OCI-LY1 (cell line): ENCODE results near the gene DUSP16.

Experiments
- H2AFZ ChIP-seq: fragments of 200-600 bp; sonication (generic), shearing (Covaris generic); 2 replicates; pipeline ENCODE4 v1.6.0; 2014; ENCODE audit warnings: antibody characterized with exemption, mild to moderate bottlenecking, low read length
- H3F3A ChIP-seq: fragments of 200-600 bp; sonication (generic), shearing (Covaris generic); 2 replicates; pipeline ENCODE4 v1.6.0; 2014; ENCODE audit warnings: mild to moderate bottlenecking, antibody characterized with exemption, low read length, moderate library complexity; ENCODE audit not compliant: insufficient read depth
- H3K27ac ChIP-seq: fragments of 200-600 bp; sonication (generic); 2 replicates; pipeline ENCODE4 v1.5.1; 2014; ENCODE audit warnings: low read length, mixed run types, mild to moderate bottlenecking, low read depth; ENCODE audit not compliant: poor library complexity, severe bottlenecking
- H3K27me3 ChIP-seq: fragments of 200-600 bp; sonication (generic); 2 replicates; pipeline ENCODE4 v1.6.0; 2014; ENCODE audit warnings: antibody characterized with exemption, mild to moderate bottlenecking, low read length, moderate library complexity; ENCODE audit not compliant: insufficient read depth
- H3K36me3 ChIP-seq: fragments of 200-600 bp; sonication (generic); 2 replicates; pipeline ENCODE4 v1.6.1; 2014; ENCODE audit warnings: mild to moderate bottlenecking, antibody characterized with exemption, low read length, moderate library complexity, mixed read lengths; ENCODE audit not compliant: insufficient read depth
- H3K4me1 ChIP-seq: fragments of 200-600 bp; sonication (generic); 2 replicates; pipeline ENCODE4 v1.5.1; 2014; ENCODE audit warnings: mild to moderate bottlenecking, low read length, moderate library complexity; ENCODE audit not compliant: insufficient read depth, severe bottlenecking
- H3K4me2 ChIP-seq: fragments of 200-600 bp; sonication (generic), shearing (Covaris generic); 2 replicates; pipeline ENCODE4 v1.6.1; 2014; ENCODE audit warnings: low read length
- H3K4me3 ChIP-seq: fragments of 200-600 bp; sonication (generic); 2 replicates; pipeline ENCODE4 v1.5.1; 2014; ENCODE audit warnings: low read length, low read depth, mild to moderate bottlenecking, mixed read lengths; ENCODE audit not compliant: poor library complexity, severe bottlenecking
- H3K79me2 ChIP-seq: fragments of 200-600 bp; shearing (Covaris generic); 2 replicates; pipeline ENCODE4 v1.6.1; 2016; ENCODE audit warnings: mixed run types, low read length, mixed read lengths; ENCODE audit not compliant: insufficient read depth
- H3K9ac ChIP-seq: fragments of 200-600 bp; sonication (generic), shearing (Covaris generic); 2 replicates; pipeline ENCODE4 v1.6.1; 2014; ENCODE audit warnings: mild to moderate bottlenecking, low read length, mixed read lengths
- H3K9me2 ChIP-seq: fragments of 200-600 bp; sonication (generic), shearing (Covaris generic); 2 replicates; pipeline ENCODE4 v1.6.1; 2014; ENCODE audit warnings: low read depth, mild to moderate bottlenecking, low read length, mixed read lengths
- H3K9me3 ChIP-seq: fragments of 200-600 bp; shearing (Covaris generic); 2 replicates; pipeline ENCODE4 v1.6.1; 2014; ENCODE audit warnings: low read length, mixed read lengths
- H4K20me1 ChIP-seq: fragments of 200-600 bp; sonication (generic), shearing (Covaris generic); 2 replicates; pipeline ENCODE4 v1.6.0; 2016; ENCODE audit warnings: mild to moderate bottlenecking, low read length; ENCODE audit not compliant: insufficient read depth
- EZH2 ChIP-seq: fragments of 200-600 bp; sonication (generic), shearing (Covaris generic); IDR thresholded peaks from 2 replicates; pipeline ENCODE4 v1.8.0; 2017; ENCODE audit warnings: borderline replicate concordance, mixed run types, mild to moderate bottlenecking, antibody characterized with exemption, low read length, moderate library complexity, mixed read lengths
- TF ChIP-seq, protein P1 (sequence below): fragments of 200-600 bp; sonication (generic), shearing (Covaris generic); IDR thresholded peaks from 2 replicates; pipeline ENCODE4 v1.5.1; 2017; ENCODE audit warnings: mild to moderate bottlenecking, antibody characterized with exemption, low read length, moderate library complexity, mixed read lengths

The DUSP16 gene

DNA sequence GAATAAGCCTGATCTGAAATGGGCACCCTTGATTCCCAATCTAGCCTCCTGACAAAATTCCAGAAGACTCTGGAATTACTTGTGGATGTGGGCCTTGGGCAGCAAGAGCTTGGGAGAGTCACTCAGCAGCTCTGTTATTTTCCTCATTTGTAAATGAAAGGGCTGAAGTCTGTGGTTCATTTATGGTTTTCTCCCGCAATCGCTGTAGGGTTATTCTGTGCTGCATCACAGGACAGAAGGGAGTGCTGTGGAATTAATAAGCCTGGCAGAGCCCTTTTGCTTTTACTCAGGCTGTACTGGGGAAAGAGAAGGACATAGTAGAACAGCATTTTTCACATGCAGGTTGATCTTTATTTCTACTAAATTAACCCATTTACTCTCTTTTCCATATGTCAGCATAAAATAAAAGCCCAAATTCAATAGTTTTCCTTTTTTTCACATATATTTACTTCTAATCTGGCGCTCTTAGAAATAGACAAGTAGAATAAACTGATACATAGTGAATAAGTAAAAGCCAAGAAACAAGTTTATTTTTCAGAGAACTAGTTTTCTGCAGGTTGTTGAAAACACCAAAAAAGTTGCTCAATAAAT, 49.2 kb downstream of the DUSP16 start:
- no peak overlapping the region for H3K9ac ChIP-seq
- no peaks in the 10 kb centered on the region for H3K79me2 ChIP-seq
- no peaks in the 10 kb centered on the region for H3K4me1 ChIP-seq
- H3K4me3 ChIP-seq = no peak overlapping the region
- H4K20me1 ChIP-seq = no peaks in the 10 kb centered on the region
- H3K27ac ChIP-seq = no peak overlapping the region
- H3K9me2 ChIP-seq = no peaks in the 10 kb centered on the region
- no peaks in the 10 kb centered on the region for H3F3A ChIP-seq
- H3K36me3 ChIP-seq = no peaks in the 10 kb centered on the region
- no peaks in the 10 kb centered on the region for H3K27me3 ChIP-seq
- TF ChIP-seq EZH2 = no peak
- TF ChIP-seq, protein P1, sequence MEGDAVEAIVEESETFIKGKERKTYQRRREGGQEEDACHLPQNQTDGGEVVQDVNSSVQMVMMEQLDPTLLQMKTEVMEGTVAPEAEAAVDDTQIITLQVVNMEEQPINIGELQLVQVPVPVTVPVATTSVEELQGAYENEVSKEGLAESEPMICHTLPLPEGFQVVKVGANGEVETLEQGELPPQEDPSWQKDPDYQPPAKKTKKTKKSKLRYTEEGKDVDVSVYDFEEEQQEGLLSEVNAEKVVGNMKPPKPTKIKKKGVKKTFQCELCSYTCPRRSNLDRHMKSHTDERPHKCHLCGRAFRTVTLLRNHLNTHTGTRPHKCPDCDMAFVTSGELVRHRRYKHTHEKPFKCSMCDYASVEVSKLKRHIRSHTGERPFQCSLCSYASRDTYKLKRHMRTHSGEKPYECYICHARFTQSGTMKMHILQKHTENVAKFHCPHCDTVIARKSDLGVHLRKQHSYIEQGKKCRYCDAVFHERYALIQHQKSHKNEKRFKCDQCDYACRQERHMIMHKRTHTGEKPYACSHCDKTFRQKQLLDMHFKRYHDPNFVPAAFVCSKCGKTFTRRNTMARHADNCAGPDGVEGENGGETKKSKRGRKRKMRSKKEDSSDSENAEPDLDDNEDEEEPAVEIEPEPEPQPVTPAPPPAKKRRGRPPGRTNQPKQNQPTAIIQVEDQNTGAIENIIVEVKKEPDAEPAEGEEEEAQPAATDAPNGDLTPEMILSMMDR = no peak
- H3K9me3 ChIP-seq = no peaks in the 10 kb centered on the region
- H2AFZ ChIP-seq = no peak overlapping the region
- H3K4me2 ChIP-seq = no peak overlapping the region

DNA sequence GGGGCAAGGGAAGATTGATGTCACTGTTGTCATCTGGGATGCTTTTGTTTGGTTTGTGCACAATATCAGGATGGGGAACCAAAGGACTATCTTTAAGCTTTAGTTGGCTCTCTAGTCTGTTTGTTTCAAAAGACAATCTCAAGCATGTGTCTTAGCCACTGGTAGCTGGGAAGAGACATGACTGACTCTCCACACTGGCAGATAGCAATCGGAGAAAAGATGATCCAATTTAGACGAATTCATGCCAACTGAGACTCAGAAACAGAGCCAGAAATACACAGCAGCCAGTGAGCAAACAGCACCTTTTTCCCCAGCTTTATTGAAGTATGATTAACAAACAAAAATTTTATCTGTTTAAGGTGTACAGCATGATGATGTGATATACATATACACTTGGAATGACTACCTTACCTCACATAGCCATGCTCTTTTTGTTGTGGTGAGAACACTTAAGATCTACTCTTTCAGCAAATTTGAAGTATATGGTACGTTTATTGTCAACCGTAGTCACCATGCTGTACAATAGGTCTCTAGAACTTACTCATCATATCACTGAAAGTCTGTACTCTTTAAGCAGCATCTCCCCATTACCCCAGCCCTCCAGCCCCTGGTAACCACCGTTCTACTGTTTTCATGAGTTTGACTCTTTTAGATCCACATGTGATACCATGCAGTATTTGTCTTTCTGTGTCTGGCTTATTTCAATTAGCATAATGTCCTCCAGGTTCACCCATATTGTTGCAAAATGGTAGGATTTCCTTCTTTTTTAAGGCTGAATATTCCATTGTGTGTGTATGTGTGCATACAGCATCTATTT, 50.6 kb downstream of the DUSP16 start:
- no peaks in the 10 kb centered on the region for H3K9me2 ChIP-seq
- H3K36me3 ChIP-seq = no peaks in the 10 kb centered on the region
- no peak overlapping the region for H3K4me2 ChIP-seq
- no peaks in the 10 kb centered on the region for H4K20me1 ChIP-seq
- no peaks in the 10 kb centered on the region for H3F3A ChIP-seq
- no peak overlapping the region for H3K27ac ChIP-seq
- H3K9me3 ChIP-seq = no peaks in the 10 kb centered on the region
- no peak overlapping the region for H3K9ac ChIP-seq
- H2AFZ ChIP-seq = no peak overlapping the region
- no peaks in the 10 kb centered on the region for H3K4me1 ChIP-seq
- no peaks in the 10 kb centered on the region for H3K27me3 ChIP-seq
- TF ChIP-seq EZH2 = no peak
- TF ChIP-seq, protein P1 = no peak
- H3K79me2 ChIP-seq = no peaks in the 10 kb centered on the region
- no peak overlapping the region for H3K4me3 ChIP-seq

DNA sequence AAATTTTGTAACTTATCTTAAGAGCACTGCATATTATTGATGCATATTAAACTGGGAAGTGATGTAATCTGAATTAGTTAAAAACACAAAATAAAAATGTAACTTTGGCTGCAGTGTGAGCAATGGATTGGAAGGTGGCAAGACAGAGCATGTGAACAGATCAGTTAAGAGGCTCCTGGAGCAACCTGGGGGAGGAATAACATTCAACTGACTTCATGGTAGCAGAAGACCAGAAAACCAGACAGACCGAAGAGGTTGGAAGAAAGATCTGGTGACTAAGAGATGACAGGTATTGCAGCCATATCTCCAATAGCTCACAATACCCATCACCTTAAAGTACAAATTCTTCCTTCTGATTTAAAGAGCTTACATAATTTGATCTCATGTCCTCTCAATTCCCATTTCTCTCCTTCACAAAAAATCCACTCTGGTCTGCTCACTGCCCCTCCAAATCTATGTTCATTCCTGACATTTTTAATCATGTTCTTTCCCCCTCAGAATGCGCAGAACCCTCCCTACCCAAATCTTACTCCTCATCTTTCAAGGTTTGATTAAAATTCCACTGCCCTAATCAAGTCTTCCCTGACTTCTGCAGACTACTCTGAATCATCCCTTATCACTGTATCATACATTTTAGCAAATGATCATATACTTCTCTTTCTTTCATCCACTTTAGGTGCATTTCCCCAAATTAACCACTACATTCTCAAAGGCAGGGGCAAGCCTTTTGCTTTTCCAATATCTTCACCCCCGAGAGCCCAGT, 51.5 kb downstream of the DUSP16 start:
- H3K79me2 ChIP-seq = no peaks in the 10 kb centered on the region

More for the DNA sequence above, 51.5 kb downstream of the DUSP16 start:
- H3K36me3 ChIP-seq = no peaks in the 10 kb centered on the region
- H3K9me3 ChIP-seq = no peaks in the 10 kb centered on the region
- peaks cover 5% of the 10 kb centered on the region for H3K4me1 ChIP-seq
- no peak overlapping the region for H3K4me3 ChIP-seq
- H2AFZ ChIP-seq = no peak overlapping the region
- H3F3A ChIP-seq = no peaks in the 10 kb centered on the region
- H3K27ac ChIP-seq = no peak overlapping the region
- H4K20me1 ChIP-seq = no peaks in the 10 kb centered on the region
- no peak overlapping the region for H3K9ac ChIP-seq
- no peak for TF ChIP-seq EZH2
- TF ChIP-seq, protein P1 = no peak
- no peaks in the 10 kb centered on the region for H3K27me3 ChIP-seq
- no peak overlapping the region for H3K4me2 ChIP-seq
- no peaks in the 10 kb centered on the region for H3K9me2 ChIP-seq
